H7 (cell line): Measurements from ENCODE around the gene FANCI. TPM values are rescaled to one million over a fixed set of nuclear protein-coding genes. Genes with fewer than 3 reads are reported as not detected.

ENCODE experiments used
- DNase-seq: peaks from one replicate; pipeline ENCODE4 v3.0.0; 2012
- H3K27me3 ChIP-seq: 2 replicates; pipeline ENCODE4 v1.6.0; 2011; ENCODE audit warnings: mild to moderate bottlenecking, low read length; ENCODE audit not compliant: control insufficient read depth, insufficient read depth
- H3K36me3 ChIP-seq: replicated peaks from 2 replicates; pipeline ENCODE4 v1.5.1; 2011; ENCODE audit warnings: low read length; ENCODE audit not compliant: control insufficient read depth, insufficient read depth
- H3K4me3 ChIP-seq: 2 replicates; pipeline ENCODE4 v1.5.1; 2011; ENCODE audit warnings: low read depth, mild to moderate bottlenecking, control low read depth, low read length, moderate library complexity; ENCODE audit not compliant: insufficient read depth
- total RNA-seq: library from RNA; depleted of rRNA; stranded (reverse); fragments of >200 nt; shearing (Covaris generic); gene quantifications from 2 replicates; pipeline ENCODE4 v1.2.3, GENCODE V29; 2014

The FANCI gene
- total RNA-seq, 1 experiment from 2014 or later = 54.4 TPM

DNA sequence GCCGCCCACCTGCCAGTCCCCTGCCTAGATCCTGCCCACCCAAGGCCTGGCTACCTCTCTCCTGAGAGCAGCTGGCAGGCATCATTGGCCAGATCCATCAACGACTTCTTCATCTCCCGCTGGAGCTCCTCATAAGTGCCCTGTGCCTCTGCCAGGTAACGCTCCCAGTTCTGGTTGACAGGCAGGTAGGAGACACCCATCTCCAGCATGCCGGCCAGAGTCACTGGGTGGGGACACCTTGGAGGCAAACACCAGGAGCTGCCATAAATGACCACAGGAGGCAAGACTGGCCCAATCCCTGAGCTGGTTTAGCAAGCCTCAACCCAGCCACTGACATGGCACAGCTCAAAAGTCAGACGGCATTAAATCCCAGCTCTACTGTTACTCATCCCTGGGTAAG, 83.3 kb downstream of the FANCI start:
- H3K36me3 ChIP-seq = peaks cover 91% of the 10 kb centered on the region
- DNase-seq = no peak
- no peaks in the 10 kb centered on the region for H3K27me3 ChIP-seq
- no peak overlapping the region for H3K4me3 ChIP-seq

DNA sequence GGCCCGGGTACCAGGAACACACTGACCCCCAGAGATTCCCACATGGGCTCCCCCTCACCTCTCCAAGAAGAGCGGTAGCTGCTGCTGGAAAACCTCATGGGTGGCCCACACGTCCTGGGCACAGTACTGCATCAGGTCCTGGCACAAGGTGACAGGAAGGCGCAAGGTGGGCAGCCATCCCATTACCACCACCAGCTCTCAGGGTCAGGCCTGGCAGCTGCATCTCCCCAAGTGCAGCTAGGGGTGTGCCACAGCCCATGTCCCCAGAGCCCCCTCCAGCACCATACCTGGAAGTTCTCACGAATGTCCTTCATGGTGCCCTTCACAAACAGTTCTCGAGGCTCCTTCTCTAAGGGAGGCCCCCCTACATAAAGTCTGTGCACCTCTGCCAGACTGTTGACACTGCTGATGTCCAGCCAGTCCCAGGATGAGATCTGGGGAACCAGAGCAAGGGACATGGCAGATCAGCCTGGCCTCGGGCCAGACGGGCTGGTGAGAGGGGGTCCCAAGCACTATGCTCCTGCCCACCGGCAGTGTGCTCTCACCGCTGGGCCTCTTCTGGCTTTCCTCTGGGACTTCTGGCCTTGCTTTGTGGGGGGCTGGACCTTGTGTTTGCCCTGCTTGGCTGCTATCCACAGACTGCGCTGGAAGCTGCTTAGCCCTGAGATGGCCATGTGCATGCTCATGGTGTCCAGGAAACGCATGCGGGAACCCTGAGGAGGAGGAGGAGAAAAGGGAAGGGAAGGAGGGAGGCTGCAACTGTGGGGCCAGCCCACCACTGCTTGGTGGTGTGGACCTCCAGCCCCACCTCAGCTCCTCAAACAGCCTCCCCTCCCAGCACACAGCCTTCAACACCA, 84.8 kb downstream of the FANCI start:
- Histone ChIP-seq H3K4me3 (no peak overlapping the region), H3K36me3 (peaks cover 82% of the 10 kb centered on the region), H3K27me3 (no peaks in the 10 kb centered on the region)
- DNase-seq = no peak

DNA sequence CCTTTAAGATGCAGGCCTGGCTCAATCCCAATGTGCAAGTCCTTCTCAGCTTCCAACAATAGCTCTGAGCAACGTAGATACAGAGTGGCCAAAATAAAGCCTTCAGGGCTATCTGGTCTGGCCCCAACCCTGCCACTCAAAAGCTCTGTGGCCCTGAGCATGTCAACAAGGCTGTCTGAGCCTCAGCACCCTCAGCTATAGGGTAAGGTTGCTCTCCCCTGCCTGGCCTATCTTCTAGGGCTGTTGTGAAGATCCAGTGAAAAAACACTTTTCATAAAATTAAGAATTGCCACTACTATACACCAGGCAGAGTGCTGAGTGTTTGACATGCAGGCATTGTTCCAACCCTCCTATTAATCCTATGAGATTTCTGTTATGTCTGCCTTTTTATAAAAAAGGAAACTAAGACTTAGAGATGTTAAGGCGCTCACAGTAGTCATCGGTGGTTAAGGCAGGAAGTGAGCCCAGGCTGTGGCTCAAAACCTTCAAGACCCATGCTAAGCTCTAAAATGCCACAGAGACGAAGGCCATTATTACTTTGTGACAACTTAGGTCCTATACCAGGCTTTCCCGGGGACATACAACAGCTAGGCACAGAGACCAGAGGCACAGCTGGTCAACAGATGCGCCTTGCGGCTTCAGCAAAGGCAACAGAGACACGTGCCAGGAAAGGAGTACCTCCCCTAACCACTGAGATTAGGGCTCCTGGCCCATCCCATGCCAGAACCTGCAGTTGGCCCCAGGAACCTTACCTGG, 85.7 kb downstream of the FANCI start:
- Histone ChIP-seq H3K4me3 (no peak overlapping the region), H3K36me3 (peaks cover 73% of the 10 kb centered on the region), H3K27me3 (no peaks in the 10 kb centered on the region)
- DNase-seq = no peak

DNA sequence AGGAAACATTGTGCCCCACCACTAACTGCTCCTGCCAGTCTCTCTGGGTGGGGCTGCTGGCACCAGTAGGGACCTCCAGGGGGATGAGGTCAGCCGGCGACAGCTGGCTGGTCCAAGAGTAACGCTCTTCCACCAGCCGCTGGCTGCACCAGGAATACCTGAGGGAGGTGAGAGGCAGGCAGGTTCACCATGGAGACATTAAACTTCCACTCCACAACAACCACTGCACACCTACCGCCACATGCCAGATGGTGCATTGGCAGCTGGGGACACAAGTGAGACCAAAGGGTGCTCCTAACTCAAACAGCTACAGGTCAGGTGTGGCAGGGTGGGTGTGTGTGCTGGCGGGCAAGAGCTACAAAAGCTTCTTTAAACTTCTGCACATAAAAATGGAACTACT, 86.3 kb downstream of the FANCI start:
- peaks cover 68% of the 10 kb centered on the region for H3K36me3 ChIP-seq
- H3K27me3 ChIP-seq = no peaks in the 10 kb centered on the region
- no peak overlapping the region for H3K4me3 ChIP-seq
- DNase-seq = no peak

DNA sequence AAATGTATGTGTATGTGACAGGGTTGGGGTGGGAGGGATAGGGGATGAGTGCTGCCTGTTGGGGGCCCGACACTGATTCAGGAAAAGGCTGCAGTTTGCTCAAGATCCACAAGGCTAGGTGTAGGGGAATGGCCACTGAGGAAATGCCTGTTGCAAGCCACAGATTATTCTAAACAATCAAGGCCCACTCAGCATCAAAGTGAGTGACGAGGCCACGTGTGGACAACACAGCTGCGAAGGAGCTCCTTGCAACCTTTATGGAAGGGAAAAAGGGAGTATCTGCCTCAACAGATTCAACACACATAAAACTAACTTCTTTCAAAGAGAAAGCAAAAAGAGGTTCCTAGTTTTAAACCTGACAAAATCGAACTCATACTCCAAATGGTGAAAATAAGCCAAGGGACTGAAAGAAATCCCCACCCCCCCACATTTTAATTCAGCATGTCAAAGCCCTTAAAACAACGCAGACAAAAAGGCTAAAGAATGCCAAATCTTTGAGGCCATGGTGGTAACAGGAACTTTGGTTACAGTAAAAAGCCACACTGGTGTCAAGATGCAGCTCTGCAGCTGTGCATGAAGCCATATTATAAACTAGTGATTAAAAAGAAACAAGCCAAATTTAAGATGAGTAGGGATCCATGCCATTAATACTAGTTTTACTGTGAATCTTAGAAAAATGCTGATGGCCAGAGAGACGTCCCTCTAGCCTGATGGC, 87.3 kb downstream of the FANCI start:
- no peak overlapping the region for H3K4me3 ChIP-seq
- peaks cover 6% of the 10 kb centered on the region for H3K27me3 ChIP-seq
- H3K36me3 ChIP-seq = peaks cover 60% of the 10 kb centered on the region
- DNase-seq = peak; percentile 31

DNA sequence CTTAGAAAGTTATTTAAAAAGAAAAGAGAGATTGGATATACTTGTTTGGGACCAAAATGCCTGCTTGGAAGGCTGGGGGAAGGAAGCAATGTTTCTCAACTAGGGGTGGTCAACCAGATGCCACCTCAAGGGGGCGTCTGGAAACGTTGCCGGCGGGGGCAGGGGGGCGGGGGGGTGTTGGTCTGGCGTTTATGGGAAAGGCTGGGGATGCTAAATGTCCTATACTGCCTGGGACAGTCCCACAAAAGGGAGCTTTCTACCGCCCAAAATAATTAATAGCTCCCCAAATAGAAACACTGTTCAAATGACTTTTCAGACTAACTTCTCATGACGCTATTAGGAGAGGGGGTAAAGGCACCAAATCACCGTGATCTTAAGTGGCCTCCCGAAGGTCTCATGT, 88.7 kb downstream of the FANCI start:
- no peak overlapping the region; the same call in 1 of the 2 replicates for H3K4me3 ChIP-seq
- H3K27me3 ChIP-seq = peaks cover 6% of the 10 kb centered on the region
- peaks cover 46% of the 10 kb centered on the region for H3K36me3 ChIP-seq
- DNase-seq = peak; percentile 92

DNA sequence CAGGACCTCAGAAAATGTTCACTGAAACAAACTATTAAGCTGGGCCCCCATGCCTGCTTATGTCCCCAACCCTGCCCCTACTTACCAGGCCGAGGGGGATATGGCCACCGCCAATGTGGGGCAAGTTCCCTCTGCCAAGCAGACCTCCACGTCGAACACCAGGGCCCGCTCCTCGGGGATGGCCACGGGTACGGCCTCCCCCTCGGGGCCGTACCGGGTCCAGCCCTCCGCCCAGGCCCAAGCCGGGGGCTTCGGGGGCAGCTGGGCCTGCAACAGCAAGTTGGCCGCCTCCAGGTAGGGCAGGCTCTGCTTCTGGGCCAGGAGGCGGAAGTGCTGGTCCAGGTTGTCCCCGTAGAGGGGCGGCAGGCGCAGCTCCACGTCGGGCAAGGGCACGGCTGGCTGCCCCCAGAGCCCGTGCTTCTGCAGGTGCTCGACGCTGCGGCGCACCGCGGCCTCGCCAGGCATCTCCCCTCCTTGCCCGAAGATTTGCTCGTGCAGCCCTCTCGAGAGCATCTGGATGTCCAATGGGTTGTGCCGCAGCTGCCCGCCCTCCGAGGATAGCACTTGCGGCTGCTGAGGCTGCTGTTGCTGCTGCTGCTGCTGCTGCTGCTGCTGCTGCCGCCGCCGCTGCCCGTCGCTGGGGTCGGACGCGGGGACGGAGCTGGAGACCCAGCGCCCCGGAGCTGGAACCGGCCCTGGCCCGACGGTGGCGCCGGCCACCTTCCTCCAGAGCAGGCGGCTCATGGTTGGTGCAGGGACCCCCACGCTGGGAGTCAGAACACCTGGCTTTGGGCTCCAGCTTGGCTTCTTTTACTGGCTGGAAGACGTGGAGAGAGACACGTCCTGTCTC, 89.5 kb downstream of the FANCI start:
- Histone ChIP-seq H3K36me3 (peaks cover 39% of the 10 kb centered on the region), H3K4me3 (peak overlapping the region; percentile 89), H3K27me3 (peaks cover 6% of the 10 kb centered on the region)
- DNase-seq = peak; percentile 63

DNA sequence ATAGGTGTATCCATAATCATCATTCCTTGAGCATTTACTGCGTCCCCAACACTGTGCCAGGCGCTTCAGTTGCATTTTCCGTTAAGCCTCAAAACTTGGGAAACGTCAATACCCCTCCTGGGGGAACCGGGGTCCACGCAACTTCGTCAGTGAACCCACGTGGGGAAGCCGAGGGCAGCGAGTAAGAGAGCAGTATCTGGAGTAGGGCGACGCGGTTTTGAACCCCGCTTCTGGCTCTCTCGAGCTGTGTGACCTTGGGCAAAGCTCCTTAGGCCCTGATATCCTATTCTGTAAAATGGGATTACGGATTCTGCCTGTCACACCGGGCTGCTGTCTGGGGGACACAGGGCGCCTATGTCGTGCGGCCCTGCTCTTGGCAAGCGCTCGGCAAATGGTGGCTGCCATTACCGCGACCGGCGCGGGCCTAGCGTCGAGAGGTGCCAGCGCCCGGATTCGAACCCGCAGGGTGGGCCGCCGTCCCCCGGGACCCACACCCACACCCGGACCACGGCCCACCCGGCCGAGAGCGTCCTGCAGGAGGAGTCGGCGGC, 90.3 kb downstream of the FANCI start:
- peaks cover 6% of the 10 kb centered on the region for H3K27me3 ChIP-seq
- peaks cover 32% of the 10 kb centered on the region for H3K36me3 ChIP-seq
- DNase-seq = no peak
- peak overlapping the region; percentile 89 for H3K4me3 ChIP-seq

DNA sequence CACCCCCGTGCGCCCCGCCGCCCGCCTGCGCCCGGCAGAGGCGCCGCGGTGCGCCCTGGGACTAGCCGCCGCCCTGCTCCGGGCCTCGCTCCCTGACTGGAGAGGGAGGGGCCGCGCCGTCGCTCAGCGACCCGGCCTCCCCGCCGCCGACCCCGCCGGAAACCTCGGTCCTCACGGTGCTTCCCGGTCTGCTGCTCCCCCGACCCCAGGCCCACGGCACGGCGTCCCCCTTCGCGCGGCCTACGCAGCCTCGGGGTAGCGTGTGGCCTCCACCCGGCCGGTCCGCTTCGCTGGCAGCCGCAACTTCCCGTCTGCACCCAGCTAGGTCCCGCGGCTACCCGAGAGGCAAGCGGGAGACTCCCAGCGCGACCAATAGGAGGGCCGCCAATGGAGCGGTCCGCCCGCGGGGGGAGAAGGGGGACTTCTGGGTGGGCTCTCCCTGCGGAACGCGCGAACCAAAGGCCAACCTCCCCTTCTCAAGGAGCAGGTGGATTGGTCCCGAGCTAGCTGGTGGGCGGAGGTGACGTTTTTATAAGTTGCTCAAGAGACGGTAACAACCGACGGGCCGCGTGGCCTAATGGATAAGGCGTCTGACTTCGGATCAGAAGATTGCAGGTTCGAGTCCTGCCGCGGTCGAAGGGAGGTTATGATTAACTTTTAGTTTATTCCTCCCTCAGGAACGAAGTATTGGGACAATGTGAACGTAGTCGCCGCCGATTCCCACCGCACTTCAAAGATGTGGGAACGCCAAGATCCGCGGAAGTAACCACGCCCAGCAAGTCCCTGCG, 90.9 kb downstream of the FANCI start, which contains the start of gene POLG:
Gene POLG (minus strand): TSS at position 315 of the 788 bp plus-strand sequence. CDS start 1,070 bp downstream, outside the sequence.
- peak within 1 kb of the TSS; percentile 89 for H3K4me3 ChIP-seq
- peaks cover 6% of the 10 kb centered on the region for H3K27me3 ChIP-seq
- H3K36me3 ChIP-seq = peaks cover 27% of the 10 kb centered on the region
- peak; percentile 98 for DNase-seq

DNA sequence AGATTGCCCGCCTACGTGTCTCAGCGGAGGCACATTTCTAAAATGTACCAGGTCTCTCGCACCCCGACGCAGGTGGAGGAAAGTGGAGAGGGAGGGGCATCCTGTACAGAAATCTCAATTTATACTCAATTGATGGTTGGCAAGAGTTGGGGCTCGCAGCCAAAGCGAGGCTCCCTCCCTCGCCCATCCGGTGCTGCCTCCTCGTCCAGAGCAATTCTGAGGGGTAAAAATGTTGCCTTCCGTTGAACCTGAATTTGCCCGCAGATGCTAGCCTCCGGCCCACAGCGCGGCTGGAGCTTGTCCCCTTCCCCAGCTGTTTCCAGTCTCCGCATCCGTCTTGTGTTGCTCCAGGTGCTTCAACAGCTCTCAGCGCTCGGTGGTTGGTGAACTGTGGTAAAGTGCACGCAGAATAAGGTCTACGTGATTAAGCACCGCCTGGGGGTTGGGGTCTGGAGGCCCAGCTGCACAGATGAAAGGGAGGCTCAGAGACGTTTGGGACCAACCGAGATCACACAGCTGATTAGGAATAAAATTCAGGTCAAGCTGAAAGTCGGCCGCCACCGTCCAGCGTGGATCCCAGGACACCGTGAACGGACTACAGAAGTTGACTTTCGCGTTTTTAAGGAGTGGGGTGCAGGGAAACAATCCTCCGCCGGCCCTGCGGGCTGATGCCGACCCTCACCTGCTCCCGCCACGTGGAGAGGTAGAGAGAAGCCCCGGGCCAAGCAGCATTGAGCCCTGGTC, 91.7 kb downstream of the FANCI start:
- H3K27me3 ChIP-seq = peaks cover 6% of the 10 kb centered on the region
- H3K36me3 ChIP-seq = peaks cover 20% of the 10 kb centered on the region
- H3K4me3 ChIP-seq = peak overlapping the region; percentile 89
- peak; percentile 62 for DNase-seq

DNA sequence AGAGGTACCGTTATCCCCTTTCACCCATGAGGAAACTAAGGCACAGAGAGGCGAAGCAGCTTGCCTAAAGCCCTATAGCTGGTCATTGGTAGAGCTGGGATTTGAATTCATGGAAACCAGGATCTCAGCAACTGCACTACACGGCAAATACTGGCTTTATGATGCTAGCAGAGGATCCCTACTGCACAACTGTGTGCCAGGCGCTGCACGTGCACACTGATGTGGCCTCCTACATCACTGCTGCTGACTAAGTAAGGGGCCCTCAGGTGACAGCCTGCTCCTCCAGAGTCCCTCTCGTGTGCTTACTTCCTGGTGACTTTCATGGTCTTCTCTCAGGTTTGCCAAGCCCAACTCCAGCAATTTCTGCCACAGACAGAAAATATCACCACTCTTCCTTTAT, 94.3 kb downstream of the FANCI start:
- DNase-seq = no peak
- no peaks in the 10 kb centered on the region for H3K36me3 ChIP-seq

DNA sequence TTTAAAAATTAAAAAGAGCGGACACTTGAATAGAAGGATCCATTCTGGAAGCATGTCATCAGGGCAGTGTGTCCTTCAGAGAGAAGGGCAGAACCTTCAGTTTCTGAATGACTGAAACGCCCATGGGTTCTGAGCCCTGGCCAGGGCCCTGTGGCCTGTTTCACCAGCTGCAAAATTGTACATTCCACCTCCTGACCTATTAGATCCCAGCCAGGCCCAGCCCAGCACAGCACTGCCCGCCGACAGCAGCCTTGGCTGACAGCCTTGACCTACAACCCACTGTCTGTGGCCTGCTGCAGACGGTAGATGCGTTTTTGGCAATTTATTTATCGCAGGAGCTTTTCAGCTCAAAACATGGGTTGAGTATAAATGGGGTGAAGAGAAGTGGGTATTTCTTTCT, 96.8 kb downstream of the FANCI start:
- no peaks in the 10 kb centered on the region for H3K36me3 ChIP-seq
- H3K4me3 ChIP-seq = no peak overlapping the region
- no peak for DNase-seq
- H3K27me3 ChIP-seq = peaks cover 4% of the 10 kb centered on the region

More for the DNA sequence above, 94.3 kb downstream of the FANCI start:
- no peak overlapping the region for H3K4me3 ChIP-seq
- H3K27me3 ChIP-seq = peaks cover 7% of the 10 kb centered on the region
